Stimulated activated CD4-positive, alpha-beta T cell treated with anti-CD3 and anti-CD28 coated beads, Interleukin-1b, Interleukin-23, amount 100 ng/mL, for 48 hours (primary cell): Measurements from ENCODE around the gene SLC28A1.

Source experiments
- DNase-seq: peaks from one replicate; pipeline ENCODE4 v3.0.0-alpha.2; 2020

Gene SLC28A1

GRCh38 chr15:84942456-84942855 is 58.0 kb downstream of the SLC28A1 start:
- DNase-seq, result no peak

DNA sequence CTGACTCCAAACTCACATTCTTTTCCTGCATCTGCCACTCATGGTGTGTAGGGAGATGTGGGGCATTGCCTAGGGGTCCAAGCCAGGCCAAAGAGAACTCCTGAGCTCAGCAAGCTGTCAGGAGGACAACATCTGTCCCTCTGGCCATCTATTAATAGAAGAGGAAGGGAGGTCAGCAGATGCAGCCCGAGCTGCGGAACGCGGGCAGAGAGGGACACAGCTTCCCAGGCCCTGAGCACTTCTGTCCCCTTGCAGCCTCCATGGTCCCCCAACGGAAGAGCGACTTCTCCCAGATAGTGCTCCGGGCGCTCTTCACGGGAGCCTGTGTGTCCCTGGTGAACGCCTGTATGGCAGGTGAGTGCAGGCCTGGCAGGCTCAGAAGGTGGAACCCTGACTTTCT is 59.8 kb downstream of the SLC28A1 start:
- no peak for DNase-seq

GRCh38 chr15:84944861-84945260 is 60.4 kb downstream of the SLC28A1 start:
- DNase-seq, result no peak

- DNase-seq, result no peak
These were observed 62.5 kb downstream of the SLC28A1 start for GRCh38 chr15:84946772-84947489.

- DNase-seq, result no peak
These were observed 63.7 kb downstream of the SLC28A1 start for GRCh38 chr15:84947947-84948830.

DNA sequence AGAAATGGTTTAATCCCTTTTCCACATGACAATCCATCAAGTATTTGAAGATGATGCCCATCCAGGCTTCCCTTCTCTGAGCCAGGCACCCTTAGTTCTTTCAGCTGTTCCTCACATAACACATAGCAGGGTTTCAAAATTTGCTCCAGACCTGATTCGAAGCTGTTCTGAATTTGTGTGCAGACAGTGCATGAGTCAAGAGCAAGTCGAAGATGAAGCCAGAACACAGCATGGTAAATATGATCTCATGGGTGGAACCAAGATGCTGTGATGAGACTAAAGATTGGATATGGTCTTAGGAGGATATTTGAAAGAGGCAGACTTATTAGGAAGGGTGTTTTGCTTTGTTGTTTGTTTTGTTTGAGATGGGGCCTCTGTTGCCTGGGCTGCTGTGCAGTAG is 64.6 kb downstream of the SLC28A1 start:
- DNase-seq, result no peak

- DNase-seq, result no peak
These were observed 65.5 kb downstream of the SLC28A1 start for GRCh38 chr15:84949845-84950569.

- DNase-seq, result no peak
These were observed 66.2 kb downstream of the SLC28A1 start for GRCh38 chr15:84950570-84951111.

- no peak for DNase-seq
These were observed 67.3 kb downstream of the SLC28A1 start for GRCh38 chr15:84951736-84952135.

GRCh38 chr15:84953136-84953535 is 68.7 kb downstream of the SLC28A1 start:
- no peak for DNase-seq

- no peak for DNase-seq
These were observed 69.3 kb downstream of the SLC28A1 start for GRCh38 chr15:84953726-84954125.

DNA sequence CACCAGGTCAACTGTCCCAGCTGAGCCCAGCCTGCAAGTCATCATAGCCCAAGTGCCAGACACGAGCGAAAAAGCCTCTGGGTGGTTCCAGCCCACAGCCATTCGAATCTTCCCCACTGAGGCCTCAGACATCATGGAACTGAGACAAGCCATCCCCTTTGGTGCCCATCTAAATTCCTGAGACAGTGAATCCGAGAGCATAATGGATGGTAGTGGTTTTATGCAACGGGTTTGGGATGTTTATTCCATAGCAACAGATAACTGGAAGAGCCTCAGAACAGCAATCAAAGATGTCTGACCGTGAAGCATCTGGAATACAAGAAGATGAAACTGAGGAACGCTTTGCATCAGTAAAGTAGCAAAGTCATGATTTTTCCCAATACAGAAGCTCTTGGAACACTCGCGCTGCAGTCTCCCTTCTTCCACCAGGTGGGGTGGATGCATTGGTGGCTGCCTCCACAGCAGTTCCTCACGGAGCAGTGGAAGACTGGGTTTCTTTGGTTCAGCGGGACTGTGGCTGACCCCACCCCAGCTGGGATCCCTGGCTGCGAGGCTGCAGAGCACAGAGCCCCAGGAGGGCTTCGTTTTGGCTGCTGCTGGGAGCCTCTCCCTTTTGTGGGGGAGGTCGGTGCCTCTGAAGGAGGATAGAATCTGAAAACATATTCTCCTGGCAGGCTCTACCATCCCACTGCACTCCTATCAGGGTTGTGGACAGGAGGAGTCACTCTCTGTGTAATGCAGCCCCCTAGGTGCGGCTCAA is 70.8 kb downstream of the SLC28A1 start:
- peak; percentile 19 for DNase-seq

GRCh38 chr15:84956199-84956598 is 71.7 kb downstream of the SLC28A1 start:
- no peak for DNase-seq

DNA sequence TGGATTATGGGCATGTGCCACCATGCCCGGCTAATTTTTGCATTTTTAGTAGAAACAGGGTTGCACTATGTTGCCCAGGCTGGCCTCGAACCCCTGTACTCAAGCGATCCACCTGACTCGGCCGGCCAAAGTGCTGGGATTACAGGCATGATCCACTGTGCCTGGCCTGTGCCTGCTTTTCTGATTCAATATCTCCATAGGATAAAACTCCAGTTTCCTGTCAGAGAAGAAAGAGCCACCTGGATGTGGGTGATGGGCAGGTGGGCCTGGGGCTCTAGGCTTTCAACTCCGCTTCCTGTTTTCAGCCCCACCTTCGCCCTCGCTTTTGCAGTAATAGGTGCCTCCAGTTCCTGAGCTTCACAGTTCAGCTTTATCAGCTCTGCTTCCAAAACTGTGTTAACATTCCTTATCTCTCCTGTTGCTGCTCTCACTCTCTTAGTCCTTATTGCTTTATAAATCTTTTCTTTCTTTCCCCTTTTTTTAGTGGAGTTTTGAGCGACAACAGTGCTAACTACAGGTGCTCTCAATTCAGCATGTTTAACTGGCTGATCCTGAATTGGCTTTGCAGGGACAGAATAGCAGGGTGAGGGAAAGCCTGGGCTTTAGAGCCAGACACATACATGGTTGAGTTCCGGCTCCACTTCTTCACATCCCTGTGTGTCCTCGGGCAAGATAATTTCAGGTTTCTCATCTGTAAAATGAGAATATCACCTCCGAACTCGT is 76.1 kb downstream of the SLC28A1 start:
- no peak for DNase-seq

DNA sequence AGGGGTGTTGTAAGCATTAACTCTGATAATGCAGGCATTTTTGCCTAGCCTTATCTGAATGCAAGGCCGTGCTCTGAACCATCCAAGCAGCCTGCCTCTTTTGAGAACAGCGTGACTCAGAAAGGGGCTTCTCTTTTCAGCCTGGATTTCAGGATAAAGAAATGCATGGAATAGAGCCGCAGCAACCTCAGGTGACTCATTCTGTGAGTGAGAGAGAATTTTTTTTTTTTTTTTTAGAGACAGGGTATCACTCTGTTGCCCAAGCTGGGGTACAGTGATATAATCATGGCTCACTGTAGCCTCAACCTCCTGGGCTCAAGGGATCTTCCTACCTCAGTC is 76.6 kb downstream of the SLC28A1 start:
- no peak for DNase-seq

DNA sequence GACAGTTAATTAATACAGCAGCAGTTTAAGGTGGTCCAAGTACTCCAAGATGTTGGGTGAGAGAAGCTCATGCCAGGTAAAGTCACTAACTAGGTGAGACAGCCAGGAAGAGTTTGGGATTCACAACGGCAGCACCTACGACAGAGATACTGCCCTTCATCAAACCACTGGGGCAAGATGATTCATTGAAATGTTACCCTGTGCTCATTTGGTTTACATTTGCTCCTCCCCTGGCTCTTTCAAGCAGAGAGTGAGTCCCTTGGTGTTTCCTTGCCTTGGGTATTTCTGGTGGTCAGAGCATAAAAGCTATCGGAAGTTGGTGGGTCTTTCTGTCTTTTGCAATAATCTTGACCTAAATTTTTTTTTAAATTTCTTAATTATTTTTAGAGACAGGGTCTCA is 77.2 kb downstream of the SLC28A1 start:
- DNase-seq, result no peak

- DNase-seq, result no peak
These were observed 78.5 kb downstream of the SLC28A1 start for GRCh38 chr15:84962955-84963354.

- DNase-seq, result no peak
These were observed 82.9 kb downstream of the SLC28A1 start for GRCh38 chr15:84967380-84967779.

DNA sequence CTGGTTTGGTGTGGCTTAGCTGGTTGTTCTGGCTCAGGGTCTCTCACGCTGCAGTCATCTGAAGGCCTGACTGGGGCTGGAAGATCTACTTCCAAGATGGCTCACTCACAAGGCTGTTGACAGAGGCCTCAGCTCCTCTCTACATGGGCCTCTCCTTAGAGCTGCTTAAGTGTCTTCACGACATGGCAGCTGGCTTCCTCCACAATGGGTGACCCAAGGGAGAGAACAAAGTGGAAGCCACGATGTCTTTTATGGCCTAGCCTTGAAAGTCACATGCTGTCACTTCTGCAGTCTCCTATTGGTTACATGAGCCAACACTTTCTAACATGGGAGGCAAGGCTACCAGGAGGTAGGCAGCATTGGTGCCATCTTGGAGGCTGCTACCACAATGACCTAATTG is 83.8 kb downstream of the SLC28A1 start:
- DNase-seq, result no peak

DNA sequence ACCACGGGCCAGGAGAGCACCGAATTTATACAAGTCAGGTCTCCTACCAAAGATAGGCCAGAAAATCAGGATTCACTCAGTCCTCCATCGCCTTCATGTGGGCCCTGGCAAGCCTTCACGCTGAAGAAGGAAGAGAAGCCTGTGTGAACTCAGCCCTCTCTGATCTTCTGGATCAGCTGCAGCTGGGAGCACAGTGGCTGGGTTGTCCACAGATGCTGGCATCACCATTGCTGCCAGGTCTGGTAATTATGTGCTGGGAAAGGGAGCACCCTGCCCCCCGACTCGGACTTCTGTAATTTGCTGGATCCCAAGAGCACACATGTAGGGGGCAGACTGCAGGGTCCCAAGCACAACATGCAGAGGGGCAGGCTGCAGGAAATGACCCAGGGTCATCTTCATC is 84.8 kb downstream of the SLC28A1 start:
- DNase-seq, result no peak

DNA sequence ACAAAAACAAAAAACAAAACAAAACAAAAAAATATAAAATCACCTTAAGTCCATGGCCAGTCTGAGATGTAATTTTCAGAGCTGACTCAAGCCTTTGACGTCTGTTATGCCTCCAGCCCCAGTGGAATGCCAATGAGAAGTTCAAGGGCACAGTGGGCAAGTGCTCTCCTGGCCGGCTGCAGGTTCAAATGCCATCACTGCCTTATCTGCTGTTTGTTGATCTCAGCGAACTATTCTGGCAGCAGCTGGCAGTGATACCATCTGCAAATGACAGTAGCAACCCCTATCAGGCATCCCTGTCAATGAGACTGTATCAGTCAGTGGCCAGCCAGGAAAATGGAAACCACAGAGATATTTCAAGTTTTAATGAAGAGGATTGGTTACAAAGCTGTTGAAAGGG is 86.4 kb downstream of the SLC28A1 start:
- no peak for DNase-seq
